HCT116 (cell line): ENCODE measurements around the gene EHMT1. TPM values are rescaled to one million over a fixed set of nuclear protein-coding genes. Genes with fewer than 3 reads are reported as not detected.

Experiments used
- ATAC-seq: fragments of 200-7000 bp; cut with Tn5 transposase; 2 replicates; pipeline ENCODE4 v1.9.1; 2020; ENCODE audit warnings: mild to moderate bottlenecking, moderate library complexity
- BruUV-seq: library from RNA; stranded (reverse); fragments of 400-500 nt; replicated peaks from 2 replicates; lab custom pipeline; 2021; lab: Mats Ljungman, UMichigan
- CTCF ChIA-PET: fragments of 300-600 bp; sonication (Branson Sonifier 250); formaldehyde crosslinking; loops from one replicate; lab custom pipeline; 2021; ENCODE audit warnings: antibody characterized with exemption; lab: Charles Lee
- POLR2A ChIA-PET: fragments of 300-600, 350-600 bp; sonication (Branson Sonifier 250); formaldehyde crosslinking; loops from one replicate; lab custom pipeline; 2021; ENCODE audit warnings: antibody characterized with exemption; lab: Charles Lee
- RAD21 ChIA-PET, 2 experiments: fragments of 300-600 bp; sonication (Branson Sonifier 250); formaldehyde crosslinking; loops; one replicate each; lab custom pipeline; 2023; ENCODE audit warnings: low total read pairs in 2 of 2; ENCODE audit not compliant: uncharacterized antibody in 2 of 2, unreplicated experiment in 2 of 2, low non-redundant PET in 1 of 2; lab: Charles Lee
- DNase-seq: peaks from one replicate; pipeline ENCODE4 v3.0.0-alpha.2; 2010; ENCODE audit warnings: low read depth, low spot score
- H2AFZ ChIP-seq: fragments of 200-600 bp; shearing (Covaris generic), sonication (generic); 2 replicates; pipeline ENCODE4 v1.6.1; 2017; ENCODE audit warnings: low read depth, mixed run types, mixed read lengths, antibody characterized with exemption, low read length; ENCODE audit not compliant: poor library complexity, severe bottlenecking
- H3K27ac ChIP-seq: 2 replicates; pipeline ENCODE4 v1.5.1; 2012; ENCODE audit warnings: low read depth, low read length
- H3K27me3 ChIP-seq: fragments of 200-600 bp; sonication (generic); 2 replicates; pipeline ENCODE4 v1.6.1; 2016; ENCODE audit warnings: mixed run types, low read length, mixed read lengths; ENCODE audit not compliant: insufficient read depth
- H3K36me3 ChIP-seq, 2 experiments: fragments of 200-500 bp in 1 of 2; fragments of 200-600 bp in 1 of 2; sonication (Bioruptor generic) in 1 of 2; sonication (generic) in 1 of 2; 2 replicates each; pipeline versions ENCODE4 v1.5.1 to v1.6.1; 2014 to 2016; ENCODE audit warnings: low read length in 2 of 2, inconsistent platforms in 1 of 2, mixed read lengths in 1 of 2, mixed run types in 1 of 2; ENCODE audit not compliant: insufficient read depth in 2 of 2, control insufficient read depth in 1 of 2
- H3K4me1 ChIP-seq, 2 experiments: fragments of 200-600 bp in 1 of 2; sonication (generic) in 1 of 2; 2 replicates each; pipeline versions ENCODE4 v1.5.1 to v1.6.1; 2012 to 2017; ENCODE audit warnings: low read length in 2 of 2, inconsistent platforms in 1 of 2, mild to moderate bottlenecking in 1 of 2, mixed read lengths in 1 of 2, mixed run types in 1 of 2, moderate library complexity in 1 of 2; ENCODE audit not compliant: insufficient read depth in 2 of 2, control insufficient read depth in 1 of 2
- H3K4me2 ChIP-seq: fragments of 200-600 bp; sonication (generic); 2 replicates; pipeline ENCODE4 v1.6.1; 2017; ENCODE audit warnings: mixed run types, low read length, mixed read lengths
- H3K4me3 ChIP-seq, 2 experiments: fragments of 200-600 bp in 1 of 2; sonication (generic) in 1 of 2; replicated peaks in 1 of 2; 2 replicates each; pipeline ENCODE4 v1.5.1; 2011 to 2016; ENCODE audit warnings: low read length in 2 of 2, control low read depth in 1 of 2, low read depth in 1 of 2, mild to moderate bottlenecking in 1 of 2, mixed read lengths in 1 of 2, mixed run types in 1 of 2
- H3K79me2 ChIP-seq: fragments of 200-600 bp; sonication (generic); 2 replicates; pipeline ENCODE4 v1.6.1; 2017; ENCODE audit warnings: mild to moderate bottlenecking, mixed run types, low read length, moderate library complexity, mixed read lengths; ENCODE audit not compliant: insufficient read depth
- H3K9ac ChIP-seq: fragments of 200-600 bp; sonication (generic); 2 replicates; pipeline ENCODE4 v1.6.1; 2016; ENCODE audit warnings: low read length, mixed read lengths
- H3K9me2 ChIP-seq: fragments of 200-600 bp; sonication (generic), shearing (Covaris generic); 2 replicates; pipeline ENCODE4 v1.6.1; 2017; ENCODE audit warnings: mixed run types, mild to moderate bottlenecking, moderate library complexity; ENCODE audit not compliant: insufficient read depth
- H3K9me3 ChIP-seq, 2 experiments: fragments of 200-500 bp in 1 of 2; fragments of 200-600 bp in 1 of 2; sonication (Bioruptor generic) in 1 of 2; sonication (generic) in 1 of 2; 2 replicates each; pipeline ENCODE4 v1.6.1; 2014 to 2017; ENCODE audit warnings: low read length in 2 of 2, mixed read lengths in 2 of 2, inconsistent platforms in 1 of 2, low read depth in 1 of 2, mild to moderate bottlenecking in 1 of 2, mixed run types in 1 of 2, moderate library complexity in 1 of 2; ENCODE audit not compliant: control insufficient read depth in 1 of 2, insufficient read depth in 1 of 2
- H4K20me1 ChIP-seq: fragments of 200-600 bp; sonication (generic), shearing (Covaris generic); 2 replicates; pipeline ENCODE4 v1.6.1; 2017; ENCODE audit warnings: mixed run types, mild to moderate bottlenecking, moderate library complexity; ENCODE audit not compliant: insufficient read depth
- EZH2phosphoT487 ChIP-seq: fragments of 200-600 bp; IDR thresholded peaks from 2 replicates; pipeline ENCODE4 v1.6.1; 2018; ENCODE audit warnings: antibody characterized with exemption, borderline replicate concordance
- JUND ChIP-seq: IDR thresholded peaks from 2 replicates; pipeline ENCODE4 v1.6.1; 2012
- POLR2AphosphoS5 ChIP-seq: IDR thresholded peaks from 2 replicates; pipeline ENCODE4 v1.6.1; 2011; ENCODE audit warnings: mild to moderate bottlenecking, low read depth, low read length, moderate library complexity
- intact Hi-C: fragments of 100-400 bp; cut with micrococcal nuclease; formaldehyde crosslinking; loops from 2 replicates; pipeline ENCODE4 v1.10.0; 2022
- total RNA-seq: library from RNA; stranded (reverse); gene quantifications from one replicate; pipeline ENCODE4 v1.2.1, GENCODE V29; 2021; ENCODE audit not compliant: unreplicated experiment
- TF ChIP-seq, protein P1 (sequence below): IDR thresholded peaks from 2 replicates; pipeline ENCODE4 v1.6.1; 2012
- TF ChIP-seq, protein P2 (sequence below): IDR thresholded peaks from 2 replicates; pipeline ENCODE4 v1.6.1; 2012; ENCODE audit warnings: low read depth

Gene EHMT1
- total RNA-seq, 1 experiment from 2014 or later: 86.1 TPM

DNA sequence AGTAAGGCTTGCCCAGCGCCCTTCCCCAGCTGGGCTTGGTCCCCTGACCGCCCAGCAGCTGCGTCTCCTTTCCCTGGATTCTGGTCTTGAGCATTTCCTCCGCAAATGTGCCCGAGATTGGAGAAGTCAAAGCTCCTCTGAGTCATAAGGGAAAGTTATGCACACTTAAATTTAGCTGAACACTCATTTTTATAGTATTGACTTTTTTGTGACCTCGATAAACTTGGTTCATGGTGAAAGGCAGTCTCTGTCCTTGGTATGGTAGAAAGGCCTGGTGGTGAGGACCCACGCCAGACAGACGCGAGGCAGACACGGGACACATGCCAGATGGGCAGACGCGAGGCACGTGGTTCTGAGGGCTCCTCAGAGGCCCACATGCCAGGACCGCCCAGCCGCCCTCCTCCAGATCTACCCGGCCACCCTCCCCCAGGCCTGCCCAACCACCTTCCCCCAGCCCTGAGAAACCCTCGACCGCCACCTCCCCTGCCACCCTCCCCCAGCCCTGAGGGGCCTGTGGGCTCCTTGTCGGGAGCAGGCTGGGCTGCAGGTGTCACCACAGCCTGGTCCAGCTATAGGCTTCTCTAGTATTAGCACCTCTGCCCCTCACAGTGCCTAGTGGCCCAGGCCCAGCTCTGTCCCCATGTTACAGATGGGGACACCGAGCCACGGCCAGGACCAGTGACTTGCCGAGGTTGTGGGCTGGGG lies 197.9 kb downstream of the EHMT1 start:
- TF ChIP-seq, protein P1, sequence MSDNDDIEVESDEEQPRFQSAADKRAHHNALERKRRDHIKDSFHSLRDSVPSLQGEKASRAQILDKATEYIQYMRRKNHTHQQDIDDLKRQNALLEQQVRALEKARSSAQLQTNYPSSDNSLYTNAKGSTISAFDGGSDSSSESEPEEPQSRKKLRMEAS: no peak
- TF ChIP-seq EZH2phosphoT487 (no peak), JUND (no peak), POLR2AphosphoS5 (no peak)
- TF ChIP-seq, protein P2, sequence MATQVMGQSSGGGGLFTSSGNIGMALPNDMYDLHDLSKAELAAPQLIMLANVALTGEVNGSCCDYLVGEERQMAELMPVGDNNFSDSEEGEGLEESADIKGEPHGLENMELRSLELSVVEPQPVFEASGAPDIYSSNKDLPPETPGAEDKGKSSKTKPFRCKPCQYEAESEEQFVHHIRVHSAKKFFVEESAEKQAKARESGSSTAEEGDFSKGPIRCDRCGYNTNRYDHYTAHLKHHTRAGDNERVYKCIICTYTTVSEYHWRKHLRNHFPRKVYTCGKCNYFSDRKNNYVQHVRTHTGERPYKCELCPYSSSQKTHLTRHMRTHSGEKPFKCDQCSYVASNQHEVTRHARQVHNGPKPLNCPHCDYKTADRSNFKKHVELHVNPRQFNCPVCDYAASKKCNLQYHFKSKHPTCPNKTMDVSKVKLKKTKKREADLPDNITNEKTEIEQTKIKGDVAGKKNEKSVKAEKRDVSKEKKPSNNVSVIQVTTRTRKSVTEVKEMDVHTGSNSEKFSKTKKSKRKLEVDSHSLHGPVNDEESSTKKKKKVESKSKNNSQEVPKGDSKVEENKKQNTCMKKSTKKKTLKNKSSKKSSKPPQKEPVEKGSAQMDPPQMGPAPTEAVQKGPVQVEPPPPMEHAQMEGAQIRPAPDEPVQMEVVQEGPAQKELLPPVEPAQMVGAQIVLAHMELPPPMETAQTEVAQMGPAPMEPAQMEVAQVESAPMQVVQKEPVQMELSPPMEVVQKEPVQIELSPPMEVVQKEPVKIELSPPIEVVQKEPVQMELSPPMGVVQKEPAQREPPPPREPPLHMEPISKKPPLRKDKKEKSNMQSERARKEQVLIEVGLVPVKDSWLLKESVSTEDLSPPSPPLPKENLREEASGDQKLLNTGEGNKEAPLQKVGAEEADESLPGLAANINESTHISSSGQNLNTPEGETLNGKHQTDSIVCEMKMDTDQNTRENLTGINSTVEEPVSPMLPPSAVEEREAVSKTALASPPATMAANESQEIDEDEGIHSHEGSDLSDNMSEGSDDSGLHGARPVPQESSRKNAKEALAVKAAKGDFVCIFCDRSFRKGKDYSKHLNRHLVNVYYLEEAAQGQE: no peak
- Histone ChIP-seq H3K9ac (no peak overlapping the region), H3K9me3 (peaks cover 0 to 5% of the 10 kb centered on the region in 2 experiments; a peak in 1 of 4 replicates), H2AFZ (no peak overlapping the region), H4K20me1 (no peaks in the 10 kb centered on the region), H3K36me3 (peaks cover 19 to 32% of the 10 kb centered on the region in 2 experiments; a peak in 3 of 4 replicates), H3K9me2 (no peaks in the 10 kb centered on the region), H3K4me1 (no peaks in the 10 kb centered on the region), H3K27me3 (no peaks in the 10 kb centered on the region), H3K79me2 (0 out of 2 replicates have a peak, but pooled peaks cover 3% of the 10 kb centered on the region), H3K4me2 (no peak overlapping the region), H3K27ac (no peak overlapping the region), H3K4me3 (no peak overlapping the region)
- ChIA-PET RAD21 (no interaction called here), POLR2A (no interaction called here), CTCF (no interaction called here)
- no peak for DNase-seq
- no TSS peak for BruUV-seq
- no peak for ATAC-seq
- intact Hi-C loops: no loop called here
